Loucy (cell line): Measurements from ENCODE around the gene CGB7.
"Not testable (repeated sequence)": the region's sequence is repeated elsewhere in the genome, so short reads cannot be mapped to it uniquely, and the experiment has no call there.

ENCODE experiments used
- H2AFZ ChIP-seq: fragments of 200-600 bp; sonication (generic); 2 replicates; pipeline ENCODE4 v1.6.0; 2016; ENCODE audit warnings: antibody characterized with exemption, mild to moderate bottlenecking, low read length, moderate library complexity
- H3F3A ChIP-seq: fragments of 200-600 bp; 2 replicates; pipeline ENCODE4 v1.6.0; 2016; ENCODE audit warnings: antibody characterized with exemption, low read depth, mild to moderate bottlenecking
- H3K27me3 ChIP-seq: fragments of 200-600 bp; sonication (generic); 2 replicates; pipeline ENCODE4 v1.6.1; 2014; ENCODE audit warnings: low read length, mild to moderate bottlenecking; ENCODE audit not compliant: insufficient read depth, poor library complexity, severe bottlenecking
- H3K36me3 ChIP-seq: fragments of 200-600 bp; sonication (generic); 2 replicates; pipeline ENCODE4 v1.6.1; 2016; ENCODE audit warnings: low read length; ENCODE audit not compliant: insufficient read depth
- H3K4me1 ChIP-seq: fragments of 200-600 bp; sonication (generic); 2 replicates; pipeline ENCODE4 v1.5.1; 2014; ENCODE audit warnings: low read length, mild to moderate bottlenecking; ENCODE audit not compliant: insufficient read depth, poor library complexity, severe bottlenecking
- H3K4me2 ChIP-seq: fragments of 200-600 bp; sonication (generic); 2 replicates; pipeline ENCODE4 v1.6.0; 2014; ENCODE audit warnings: antibody characterized with exemption, low read length, low read depth, mild to moderate bottlenecking; ENCODE audit not compliant: poor library complexity, severe bottlenecking
- H3K4me3 ChIP-seq: fragments of 200-600 bp; sonication (generic); 2 replicates; pipeline ENCODE4 v1.5.1; 2014; ENCODE audit warnings: low read length, mild to moderate bottlenecking, mixed read lengths; ENCODE audit not compliant: poor library complexity, severe bottlenecking
- H3K79me2 ChIP-seq: fragments of 200-600 bp; sonication (generic); 2 replicates; pipeline ENCODE4 v1.6.1; 2014; ENCODE audit warnings: low read length; ENCODE audit not compliant: insufficient read depth
- H3K9ac ChIP-seq: fragments of 200-600 bp; sonication (generic); 2 replicates; pipeline ENCODE4 v1.6.0; 2014; ENCODE audit warnings: mild to moderate bottlenecking, low read depth, low read length, moderate library complexity; ENCODE audit not compliant: poor library complexity, severe bottlenecking
- H3K9me2 ChIP-seq: fragments of 200-600 bp; sonication (generic); replicated peaks from 2 replicates; pipeline ENCODE4 v1.6.1; 2016; ENCODE audit warnings: low read depth, low read length, mixed read lengths
- H3K9me3 ChIP-seq: fragments of 200-600 bp; sonication (generic); 2 replicates; pipeline ENCODE4 v1.6.1; 2014; ENCODE audit warnings: mild to moderate bottlenecking, antibody characterized with exemption, low read length, low read depth; ENCODE audit not compliant: insufficient read depth
- H4K20me1 ChIP-seq: fragments of 200-600 bp; sonication (generic); 2 replicates; pipeline ENCODE4 v1.6.0; 2014; ENCODE audit warnings: antibody characterized with exemption, low read length, mild to moderate bottlenecking; ENCODE audit not compliant: insufficient read depth, poor library complexity, severe bottlenecking
- EZH2phosphoT487 ChIP-seq: fragments of 200-600 bp; IDR thresholded peaks from 2 replicates; pipeline ENCODE4 v1.6.1; 2018; ENCODE audit warnings: antibody characterized with exemption, mild to moderate bottlenecking, moderate library complexity, borderline replicate concordance
- TF ChIP-seq, protein P1 (sequence below): fragments of 200-600 bp; sonication (generic); conservative IDR thresholded peaks from 2 replicates; pipeline ENCODE4 v1.5.1; 2014; ENCODE audit warnings: mild to moderate bottlenecking, antibody characterized with exemption, low read length

The CGB7 gene

DNA sequence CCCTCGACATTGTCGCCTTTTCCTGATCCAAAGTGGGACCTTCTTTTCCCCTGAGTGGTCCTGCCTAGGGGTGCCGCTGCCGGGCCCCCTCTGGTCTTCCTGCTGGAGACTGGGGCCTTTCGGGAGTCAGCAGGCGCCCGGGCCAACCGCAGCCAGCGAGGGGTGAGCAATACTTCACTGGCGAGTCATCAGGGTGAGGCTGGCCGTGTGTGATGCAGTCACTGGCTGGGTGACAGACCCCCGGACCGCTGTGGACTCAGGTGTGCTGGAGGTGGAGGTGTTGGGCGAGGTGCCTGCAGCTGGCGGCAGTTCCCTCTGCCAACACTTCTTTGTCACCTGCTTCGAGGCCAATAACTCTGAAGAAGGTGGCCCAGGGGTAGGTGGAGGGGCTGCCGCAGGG is 15.4 kb downstream of the CGB7 start:
- Histone ChIP-seq H3K9me2 (no peaks in the 10 kb centered on the region), H2AFZ (no peak overlapping the region), H3K79me2 (no peaks in the 10 kb centered on the region), H3K4me3 (no peak overlapping the region), H3K9ac (no peak overlapping the region), H3K9me3 (no peaks in the 10 kb centered on the region), H3F3A (no peaks in the 10 kb centered on the region), H3K27me3 (no peaks in the 10 kb centered on the region), H3K4me2 (no peak overlapping the region), H3K36me3 (no peaks in the 10 kb centered on the region), H3K4me1 (no peaks in the 10 kb centered on the region), H4K20me1 (no peaks in the 10 kb centered on the region)
- TF ChIP-seq, protein P1, sequence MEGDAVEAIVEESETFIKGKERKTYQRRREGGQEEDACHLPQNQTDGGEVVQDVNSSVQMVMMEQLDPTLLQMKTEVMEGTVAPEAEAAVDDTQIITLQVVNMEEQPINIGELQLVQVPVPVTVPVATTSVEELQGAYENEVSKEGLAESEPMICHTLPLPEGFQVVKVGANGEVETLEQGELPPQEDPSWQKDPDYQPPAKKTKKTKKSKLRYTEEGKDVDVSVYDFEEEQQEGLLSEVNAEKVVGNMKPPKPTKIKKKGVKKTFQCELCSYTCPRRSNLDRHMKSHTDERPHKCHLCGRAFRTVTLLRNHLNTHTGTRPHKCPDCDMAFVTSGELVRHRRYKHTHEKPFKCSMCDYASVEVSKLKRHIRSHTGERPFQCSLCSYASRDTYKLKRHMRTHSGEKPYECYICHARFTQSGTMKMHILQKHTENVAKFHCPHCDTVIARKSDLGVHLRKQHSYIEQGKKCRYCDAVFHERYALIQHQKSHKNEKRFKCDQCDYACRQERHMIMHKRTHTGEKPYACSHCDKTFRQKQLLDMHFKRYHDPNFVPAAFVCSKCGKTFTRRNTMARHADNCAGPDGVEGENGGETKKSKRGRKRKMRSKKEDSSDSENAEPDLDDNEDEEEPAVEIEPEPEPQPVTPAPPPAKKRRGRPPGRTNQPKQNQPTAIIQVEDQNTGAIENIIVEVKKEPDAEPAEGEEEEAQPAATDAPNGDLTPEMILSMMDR, result no peak
- no peak for TF ChIP-seq EZH2phosphoT487

DNA sequence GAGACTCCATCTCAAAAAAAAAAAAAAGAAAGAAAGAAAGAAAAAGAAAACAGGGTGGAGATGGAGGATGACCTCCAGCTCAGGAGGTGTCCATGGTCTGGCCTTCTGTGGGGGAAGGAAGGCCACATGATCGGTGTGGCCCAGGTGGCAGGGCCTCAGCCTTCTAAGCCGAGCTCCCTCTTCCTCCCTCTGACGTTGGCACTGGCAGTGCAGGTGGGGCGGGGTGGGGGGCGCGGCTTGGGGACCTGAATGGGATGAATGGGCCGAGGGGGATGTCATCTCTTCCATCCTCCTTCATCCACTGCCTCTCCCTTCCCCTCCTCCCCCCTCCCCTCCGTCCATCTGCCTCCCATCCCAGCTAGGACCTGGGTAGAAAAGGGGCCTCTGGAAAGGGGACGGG is 17.8 kb downstream of the CGB7 start:
- H3K4me3 ChIP-seq, H3K27me3 ChIP-seq, H3K9ac ChIP-seq, H3K79me2 ChIP-seq, H4K20me1 ChIP-seq, H2AFZ ChIP-seq, H3K4me2 ChIP-seq, H3K9me2 ChIP-seq, H3K4me1 ChIP-seq, H3K36me3 ChIP-seq, H3K9me3 ChIP-seq, H3F3A ChIP-seq: not testable (repeated sequence)

- H3K9ac ChIP-seq, H3K9me3 ChIP-seq, H3K27me3 ChIP-seq, H3K9me2 ChIP-seq, H2AFZ ChIP-seq, H3K4me2 ChIP-seq, H3K4me3 ChIP-seq, H4K20me1 ChIP-seq, H3K4me1 ChIP-seq, H3K79me2 ChIP-seq, H3F3A ChIP-seq, H3K36me3 ChIP-seq: not testable (repeated sequence)
Observed at GRCh38 chr19:49038557-49039276, 18.8 kb downstream of the CGB7 start.

- H3K4me2 ChIP-seq, H3K4me3 ChIP-seq, H3K36me3 ChIP-seq: not testable (repeated sequence)
Observed at GRCh38 chr19:49038111-49038510, 19.4 kb downstream of the CGB7 start.

DNA sequence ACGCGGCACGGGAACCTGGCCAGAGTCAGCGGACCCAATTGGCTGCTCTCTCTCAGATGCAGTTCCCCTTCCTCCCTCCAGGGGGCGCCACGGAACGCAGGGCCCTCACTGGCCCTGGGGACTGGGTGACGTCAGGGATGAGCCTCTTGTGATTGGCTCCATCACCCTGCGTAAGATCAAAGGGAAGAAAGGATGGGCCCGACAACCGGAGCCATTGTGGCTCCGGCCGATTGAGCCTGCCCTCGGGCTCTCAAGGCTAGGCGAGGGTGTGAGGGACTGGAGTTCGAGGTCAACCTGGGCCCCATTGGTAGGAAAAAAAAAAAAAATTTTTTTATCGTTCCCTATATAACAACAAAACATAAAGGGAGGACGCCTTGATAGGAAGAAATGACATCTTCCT is 20.7 kb downstream of the CGB7 start, which contains the start of gene CGB1:
CGB1 (minus strand) TSS at position 81 of the 400 bp plus-strand sequence. CDS start 184 bp downstream, outside the sequence.
- H2AFZ ChIP-seq, H3K79me2 ChIP-seq, H3K4me2 ChIP-seq, H3K27me3 ChIP-seq, H4K20me1 ChIP-seq, H3K9ac ChIP-seq, H3K4me3 ChIP-seq, H3K36me3 ChIP-seq, H3F3A ChIP-seq, H3K9me3 ChIP-seq, H3K9me2 ChIP-seq, H3K4me1 ChIP-seq: not testable (repeated sequence)
- TF ChIP-seq, protein P1, result peak; percentile 70

More at GRCh38 chr19:49038111-49038510, 19.4 kb downstream of the CGB7 start:
- not testable (repeated sequence) for H3K9me2 ChIP-seq, H2AFZ ChIP-seq, H3F3A ChIP-seq, H3K9ac ChIP-seq, H3K9me3 ChIP-seq, H3K79me2 ChIP-seq, H4K20me1 ChIP-seq, H3K27me3 ChIP-seq, H3K4me1 ChIP-seq
